RKO (cell line): Measurements from ENCODE around the gene MFSD2A.
"Not testable (repeated sequence)": the region's sequence is repeated elsewhere in the genome, so short reads cannot be mapped to it uniquely, and the experiment has no call there.

Source experiments
- DNase-seq: peaks from one replicate; pipeline ENCODE4 v3.0.0-alpha.2; 2016; ENCODE audit warnings: low spot score

The MFSD2A gene

DNA sequence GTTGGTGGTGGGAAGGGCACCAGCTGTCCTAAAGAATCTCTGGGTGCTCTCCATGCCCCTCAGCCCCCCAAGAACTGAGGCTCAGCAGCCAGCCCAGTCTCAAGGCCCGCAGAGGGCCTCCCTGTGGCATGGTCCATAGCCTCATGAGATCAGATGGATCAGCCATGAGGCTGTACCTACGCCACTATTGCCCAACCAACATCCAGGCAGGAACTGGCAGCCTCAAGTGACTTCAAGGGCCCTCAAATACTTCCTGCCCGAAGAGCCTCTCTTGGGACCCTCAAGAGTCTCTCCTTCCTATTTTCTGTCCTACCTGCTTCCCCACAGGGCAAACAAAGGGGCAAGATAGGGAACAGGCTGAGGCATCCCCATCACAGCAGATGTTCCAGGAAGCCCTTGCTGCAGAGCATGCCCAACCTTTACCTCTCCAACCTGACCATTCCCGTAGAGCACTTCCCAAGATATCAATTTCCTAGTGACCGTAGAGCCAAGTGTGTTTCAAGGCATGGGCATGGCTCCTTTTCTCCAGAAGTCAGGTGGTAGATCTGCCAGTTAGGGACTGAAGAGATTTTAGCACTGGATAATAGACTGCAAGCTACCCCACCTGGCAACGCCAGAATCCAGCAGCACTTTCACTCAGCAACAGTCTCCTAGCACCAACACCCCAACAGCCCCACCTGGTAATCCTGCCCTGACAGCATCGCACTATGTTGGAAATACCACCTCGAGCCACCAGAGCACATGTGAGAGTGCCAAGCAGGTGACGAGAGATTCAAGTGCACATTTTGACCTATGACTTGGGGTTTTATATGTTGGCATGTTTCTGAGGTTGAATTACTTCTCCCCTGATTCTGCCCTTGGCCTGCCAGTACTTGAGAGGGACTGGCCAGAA is 13.7 kb upstream of the MFSD2A start:
- no peak for DNase-seq

DNA sequence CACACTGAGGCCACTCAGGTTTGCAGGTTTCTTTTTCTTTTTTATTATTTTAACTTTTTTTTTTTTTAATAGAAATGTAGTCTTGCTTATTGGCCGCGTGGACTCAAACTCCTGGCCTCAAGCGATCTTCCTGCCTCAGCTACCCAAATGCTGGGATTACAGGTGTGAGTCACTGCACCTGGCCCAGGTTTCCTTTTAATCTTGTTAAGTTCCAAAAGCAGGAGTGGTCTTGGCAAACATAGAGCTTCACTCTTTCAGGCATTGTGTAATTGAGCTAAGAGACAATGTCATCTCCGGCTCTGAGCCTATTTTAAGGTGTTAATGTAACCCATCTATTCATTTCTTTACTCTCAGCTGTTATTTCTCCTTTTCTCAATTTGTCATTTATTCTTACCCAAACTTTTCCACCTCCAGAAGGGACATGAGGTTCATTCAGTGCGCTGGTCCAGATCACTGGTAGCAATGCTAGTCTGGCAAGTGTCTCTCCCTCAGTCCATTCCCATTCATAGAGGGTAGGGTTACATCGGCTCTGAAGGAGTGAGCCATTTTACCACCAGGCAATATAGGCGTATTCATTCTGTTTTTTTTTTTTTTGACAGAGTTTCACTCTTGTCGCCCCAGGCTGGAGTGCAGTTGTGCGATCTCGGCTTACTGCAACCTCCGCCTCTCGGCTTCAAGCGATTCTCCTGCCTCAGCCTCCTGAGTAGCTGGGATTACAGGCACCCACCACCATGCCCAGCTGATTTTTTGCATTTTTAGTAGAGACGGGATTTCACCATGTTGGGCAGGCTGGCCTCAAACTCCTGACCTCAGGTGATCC is 11.3 kb upstream of the MFSD2A start:
- no peak for DNase-seq

DNA sequence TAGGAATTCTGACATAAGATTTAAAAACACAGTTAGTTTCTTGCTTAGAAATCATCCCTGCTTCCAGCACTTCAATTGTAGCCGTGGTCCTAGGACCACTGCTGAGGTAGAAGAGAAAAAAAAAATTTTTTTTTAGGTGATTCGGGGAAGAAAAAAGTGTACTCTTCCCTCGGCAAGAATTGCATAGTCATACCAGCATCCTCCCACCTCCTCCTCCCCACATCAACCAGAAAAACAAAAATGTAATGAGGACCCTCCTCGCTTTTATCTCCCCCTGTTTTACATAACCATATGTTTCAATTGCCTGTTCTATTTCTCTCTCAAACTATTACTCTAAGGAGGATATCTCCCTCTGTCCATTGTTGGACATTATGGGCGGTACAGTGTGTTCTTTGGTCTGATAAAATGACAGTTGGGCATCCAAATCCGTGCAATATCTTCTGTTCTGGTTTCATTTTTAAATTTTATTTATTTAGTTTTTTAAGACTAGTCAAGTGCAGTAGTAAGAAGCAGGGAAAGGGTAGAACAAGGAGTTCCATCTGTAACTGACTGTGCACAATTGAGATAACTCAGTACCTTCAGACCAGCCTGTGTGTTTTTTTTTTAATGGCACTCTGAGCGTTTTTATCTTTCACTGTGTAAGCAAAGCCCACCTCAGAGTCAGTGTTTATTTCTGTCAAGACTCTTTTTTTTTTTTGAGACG is 10.4 kb upstream of the MFSD2A start:
- no peak for DNase-seq

DNA sequence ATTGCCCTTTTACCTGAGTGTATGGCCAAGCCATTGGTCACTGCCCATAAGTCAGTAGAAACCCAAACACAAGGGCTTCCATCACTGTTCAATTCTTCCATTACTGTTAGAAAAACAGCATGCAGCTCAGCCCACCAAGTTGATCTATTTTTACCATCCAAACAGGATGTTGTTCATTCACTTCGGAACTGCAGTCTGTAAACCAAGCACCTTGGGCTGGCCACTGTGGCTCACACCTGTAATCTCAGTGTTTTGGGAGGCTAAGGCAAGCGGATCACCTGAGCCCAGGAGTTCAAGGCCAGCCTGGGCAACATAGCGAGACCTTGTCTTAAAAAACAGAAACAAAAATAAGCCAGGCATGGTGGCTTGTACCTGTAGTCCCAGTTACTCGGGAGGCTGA is 8.7 kb upstream of the MFSD2A start:
- no peak for DNase-seq

GRCh38 chr1:39947260-39947659 is 7.7 kb upstream of the MFSD2A start:
- no peak for DNase-seq

DNA sequence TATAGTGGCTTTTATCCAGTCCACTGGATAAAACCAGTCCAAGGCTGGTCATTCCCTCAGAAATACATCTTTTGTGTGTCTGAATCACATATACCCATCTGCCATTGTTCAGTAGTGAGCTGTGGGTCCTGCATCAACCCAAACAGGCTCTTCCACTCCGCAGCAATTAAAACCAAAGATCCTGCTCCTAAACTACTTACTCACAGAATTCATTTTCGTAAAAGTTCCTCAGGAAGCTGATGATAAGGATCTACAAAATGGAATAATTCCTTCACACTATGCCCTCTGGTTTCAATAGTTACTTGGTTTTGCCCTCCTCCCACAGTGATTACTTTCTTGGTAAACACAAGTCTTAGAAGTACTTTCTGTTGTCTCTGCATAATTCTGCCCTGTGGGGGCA is 5.1 kb upstream of the MFSD2A start:
- DNase-seq: no peak

- no peak for DNase-seq
Measured at GRCh38 chr1:39951926-39952325, 3.0 kb upstream of the MFSD2A start.

DNA sequence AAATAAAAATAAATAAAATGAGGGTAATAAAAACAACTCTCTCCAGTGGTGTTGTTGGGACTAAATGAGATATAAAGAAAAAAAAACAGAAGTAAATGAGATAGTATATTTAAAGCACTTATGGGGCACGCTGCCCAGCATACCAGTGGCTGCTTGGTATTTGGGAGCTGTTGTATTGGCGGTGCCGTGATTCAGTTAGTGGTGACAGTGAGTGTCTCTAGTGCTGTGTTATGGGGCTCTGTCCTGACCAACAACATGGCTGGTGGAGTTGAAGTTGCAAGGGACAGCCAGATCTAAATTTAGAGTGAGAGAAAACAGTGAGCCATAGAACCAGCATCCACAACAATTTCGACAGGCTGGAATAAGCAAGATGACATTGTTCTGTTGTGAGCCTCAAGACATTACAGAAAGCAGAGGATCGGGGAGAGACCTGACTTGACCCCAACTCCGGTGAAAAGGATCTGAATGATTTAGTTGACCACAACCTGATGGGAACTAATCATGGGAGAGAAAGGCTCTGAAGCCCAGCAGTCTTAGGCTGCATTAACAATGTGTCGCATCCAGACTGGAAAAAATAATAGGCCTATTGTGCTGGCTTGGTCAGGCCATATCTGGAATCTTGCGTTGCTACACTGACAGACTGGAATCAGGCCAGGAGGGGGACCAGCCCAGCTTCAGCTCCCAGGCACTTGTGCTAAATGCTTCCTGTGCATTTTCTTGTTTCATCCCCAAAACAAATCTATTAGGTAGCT is 2.4 kb upstream of the MFSD2A start:
- no peak for DNase-seq

DNA sequence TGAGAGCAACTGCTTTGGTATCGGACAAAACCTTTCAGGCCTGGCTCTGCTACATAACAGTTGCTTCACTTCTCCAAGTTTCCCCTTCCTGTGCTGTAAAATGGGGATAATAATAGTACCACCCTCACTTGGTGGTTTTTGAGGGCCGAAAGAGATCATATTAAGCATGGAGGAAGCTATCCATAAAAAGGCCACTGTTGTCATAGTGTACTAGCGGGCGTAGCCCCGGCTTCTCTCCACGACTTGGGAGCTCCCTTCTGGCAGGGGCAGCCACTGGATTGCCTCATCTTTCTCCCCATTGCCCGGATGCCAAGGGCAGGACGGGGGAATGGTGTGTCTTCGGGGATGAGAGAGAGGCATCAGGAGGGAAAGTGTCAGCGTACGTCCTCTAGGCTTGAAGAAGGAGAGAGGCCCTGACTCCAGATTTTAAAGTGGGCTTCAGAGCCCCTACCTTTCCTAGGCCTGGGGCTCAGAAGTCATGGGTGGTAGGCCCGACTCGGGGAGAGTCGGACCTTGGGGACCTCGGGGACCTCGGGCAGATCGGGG is 548 bp upstream of the MFSD2A start:
- DNase-seq: no peak

GRCh38 chr1:39955547-39956539 is 898 bp downstream of the MFSD2A start:
- peak; percentile 85 for DNase-seq

GRCh38 chr1:39957299-39958015 is 2.5 kb downstream of the MFSD2A start:
- no peak for DNase-seq

DNA sequence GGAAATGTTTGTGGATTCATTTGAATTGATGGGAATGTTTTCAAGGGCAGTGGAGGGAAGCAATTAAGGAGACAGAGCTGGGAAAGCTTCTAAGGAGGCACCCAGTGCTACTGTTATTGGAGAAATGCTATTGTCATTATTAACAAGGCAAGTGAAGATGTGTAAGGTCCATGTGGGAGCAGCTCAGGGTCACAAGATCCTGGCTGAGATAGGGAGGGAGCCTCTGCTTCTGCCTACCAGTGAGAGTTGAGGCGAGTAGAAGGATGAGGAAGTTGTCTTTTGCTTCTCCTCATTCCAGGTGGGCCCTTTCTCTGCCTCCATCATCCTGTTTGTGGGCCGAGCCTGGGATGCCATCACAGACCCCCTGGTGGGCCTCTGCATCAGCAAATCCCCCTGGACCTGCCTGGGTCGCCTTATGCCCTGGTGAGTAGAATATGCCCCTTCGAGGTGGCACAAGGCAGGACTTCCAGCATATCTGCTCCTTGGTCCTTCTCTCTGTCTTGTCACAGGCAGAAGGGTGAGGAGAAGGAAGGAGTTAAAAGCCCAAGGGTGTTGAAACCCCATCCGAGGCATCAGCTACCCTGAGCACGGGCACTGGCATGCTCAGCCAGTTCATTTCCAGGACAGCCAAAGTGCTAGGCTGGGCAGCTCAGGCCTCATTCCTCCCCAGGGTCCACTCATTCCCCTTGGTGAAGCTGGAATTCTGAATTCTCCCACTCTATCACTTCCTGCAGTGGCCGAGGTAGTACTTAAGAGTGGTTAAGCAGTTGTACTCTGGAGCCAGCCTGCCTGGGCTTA is 3.7 kb downstream of the MFSD2A start:
- DNase-seq: no peak

- no peak for DNase-seq
Measured at GRCh38 chr1:39959651-39960333, 4.8 kb downstream of the MFSD2A start.

DNA sequence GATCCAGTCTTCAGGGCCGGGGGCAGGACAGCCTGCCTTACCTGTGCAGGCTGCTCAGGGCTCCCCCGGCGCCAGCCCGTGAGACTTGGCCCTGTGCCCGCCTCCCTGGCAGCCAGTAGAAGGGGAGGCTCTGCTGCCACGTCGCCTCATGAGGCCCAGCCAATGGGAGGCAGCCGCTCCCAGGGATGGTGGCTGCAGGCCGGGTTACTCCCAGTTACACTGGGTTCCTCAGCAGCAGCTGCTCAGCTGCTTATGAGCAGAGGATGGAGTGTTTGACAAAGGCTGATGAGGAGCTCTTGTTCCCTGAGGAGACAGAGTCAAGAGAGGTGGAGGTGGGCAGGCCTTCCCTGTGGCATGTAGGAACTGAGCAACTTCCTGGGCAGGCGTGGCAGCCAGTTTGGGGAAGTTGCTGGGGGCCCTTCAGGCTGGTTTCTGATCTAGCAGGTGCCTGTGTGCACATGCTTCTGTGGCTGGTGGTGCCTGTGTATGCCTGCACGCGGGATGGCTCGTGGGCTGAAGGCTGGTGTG is 5.5 kb downstream of the MFSD2A start:
- DNase-seq: no peak

DNA sequence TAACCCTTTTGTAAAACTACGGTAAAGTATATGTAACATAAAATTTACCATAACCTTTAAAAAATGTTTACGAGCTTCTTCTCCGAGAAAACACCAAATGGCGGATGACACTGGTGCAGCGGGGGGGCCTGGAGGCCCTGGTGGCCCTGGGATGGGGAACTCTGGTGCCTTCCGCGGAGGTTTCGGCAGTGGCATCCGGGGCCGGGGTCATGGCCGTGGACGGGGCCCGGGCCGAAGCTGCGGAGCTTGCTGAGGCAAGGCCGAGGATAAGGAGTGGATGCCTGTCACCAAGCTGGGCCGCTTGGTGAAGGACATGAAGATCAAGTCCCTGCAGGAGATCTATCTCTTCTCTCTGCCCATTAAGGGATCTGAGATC is 7.5 kb downstream of the MFSD2A start:
- DNase-seq: no peak

GRCh38 chr1:39962964-39963363 is 8.0 kb downstream of the MFSD2A start:
- not testable (repeated sequence) for DNase-seq

- no peak for DNase-seq
Measured at GRCh38 chr1:39964552-39964951, 9.6 kb downstream of the MFSD2A start.

- no peak for DNase-seq
Measured at GRCh38 chr1:39965044-39965443, 10.1 kb downstream of the MFSD2A start.
